A549 (cell line): ENCODE measurements around the gene RELL1.

Experiments used
- CEBPB ChIP-seq, 2 experiments: fragments of >200 bp in 1 of 2; sonication (Bioruptor Twin) in 1 of 2; formaldehyde crosslinking in 1 of 2; IDR thresholded peaks; 2 replicates each; pipeline ENCODE4 v1.6.1; 2012 to 2016
- CHD4 ChIP-seq: fragments of 200-600 bp; sonication (generic); IDR thresholded peaks from 2 replicates; pipeline ENCODE4 v1.6.1; 2016; ENCODE audit warnings: antibody characterized with exemption, mild to moderate bottlenecking, borderline replicate concordance
- EP300 ChIP-seq, 2 experiments: fragments of >200 bp; sonication (Bioruptor Twin); formaldehyde crosslinking; IDR thresholded peaks; 2 replicates in 1 of 2; 3 replicates in 1 of 2; pipeline ENCODE4 v1.6.1; 2016 to 2017
- PHF8 ChIP-seq: fragments of 200-600 bp; sonication (generic); IDR thresholded peaks from 2 replicates; pipeline ENCODE4 v1.6.1; 2016; ENCODE audit warnings: low read depth, mild to moderate bottlenecking, antibody characterized with exemption, moderate library complexity, borderline replicate concordance
- SMC3 ChIP-seq: fragments of >200 bp; sonication (Bioruptor Twin); formaldehyde crosslinking; IDR thresholded peaks from 3 replicates; pipeline ENCODE4 v1.6.1; 2018; ENCODE audit warnings: inconsistent platforms
- TF ChIP-seq, protein P1 (sequence below): fragments of >200 bp; sonication (Bioruptor Twin); formaldehyde crosslinking; IDR thresholded peaks from 3 replicates; pipeline ENCODE4 v1.5.1; 2016
- TF ChIP-seq, protein P2 (sequence below): fragments of 450-650 bp; IDR thresholded peaks from 2 replicates; pipeline ENCODE4 v1.6.1; 2014; ENCODE audit warnings: antibody characterized with exemption

DNA sequence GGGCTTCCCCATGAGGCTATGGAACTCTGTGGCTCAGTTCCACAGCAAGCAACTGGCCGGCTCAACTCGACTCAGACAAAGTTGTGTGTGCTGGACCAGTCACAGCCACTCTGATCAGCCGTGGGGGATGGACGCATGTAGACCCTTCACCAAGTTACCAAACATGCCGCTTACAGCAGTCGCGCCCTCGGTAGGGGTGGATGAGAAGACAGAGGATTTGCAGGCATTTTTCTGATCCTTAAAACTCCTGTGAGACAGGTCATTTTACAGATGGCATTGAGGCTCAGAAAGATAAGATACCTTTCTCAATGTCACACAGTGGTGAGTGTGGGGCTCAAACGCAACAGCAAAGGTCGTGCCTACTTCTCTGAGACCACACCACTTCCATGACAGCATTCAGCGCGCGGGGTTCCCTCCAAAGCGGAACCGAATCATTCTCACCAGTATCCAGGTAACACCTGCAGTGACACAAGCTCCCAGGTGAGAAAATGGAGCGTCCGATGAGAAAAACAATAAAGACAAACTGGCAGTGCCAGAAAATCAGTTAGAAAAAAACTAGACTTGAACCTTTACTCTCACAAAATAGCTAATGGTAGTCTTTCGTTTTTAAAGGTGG lies 83.6 kb downstream of the RELL1 start:
- no peak for TF ChIP-seq EP300 (IDR thresholded peaks at IDR 0.05)
- TF ChIP-seq CHD4, result no peak
- TF ChIP-seq, protein P1, sequence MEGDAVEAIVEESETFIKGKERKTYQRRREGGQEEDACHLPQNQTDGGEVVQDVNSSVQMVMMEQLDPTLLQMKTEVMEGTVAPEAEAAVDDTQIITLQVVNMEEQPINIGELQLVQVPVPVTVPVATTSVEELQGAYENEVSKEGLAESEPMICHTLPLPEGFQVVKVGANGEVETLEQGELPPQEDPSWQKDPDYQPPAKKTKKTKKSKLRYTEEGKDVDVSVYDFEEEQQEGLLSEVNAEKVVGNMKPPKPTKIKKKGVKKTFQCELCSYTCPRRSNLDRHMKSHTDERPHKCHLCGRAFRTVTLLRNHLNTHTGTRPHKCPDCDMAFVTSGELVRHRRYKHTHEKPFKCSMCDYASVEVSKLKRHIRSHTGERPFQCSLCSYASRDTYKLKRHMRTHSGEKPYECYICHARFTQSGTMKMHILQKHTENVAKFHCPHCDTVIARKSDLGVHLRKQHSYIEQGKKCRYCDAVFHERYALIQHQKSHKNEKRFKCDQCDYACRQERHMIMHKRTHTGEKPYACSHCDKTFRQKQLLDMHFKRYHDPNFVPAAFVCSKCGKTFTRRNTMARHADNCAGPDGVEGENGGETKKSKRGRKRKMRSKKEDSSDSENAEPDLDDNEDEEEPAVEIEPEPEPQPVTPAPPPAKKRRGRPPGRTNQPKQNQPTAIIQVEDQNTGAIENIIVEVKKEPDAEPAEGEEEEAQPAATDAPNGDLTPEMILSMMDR, result no peak
- no peak for TF ChIP-seq SMC3
- no peak for TF ChIP-seq PHF8
- no peak for TF ChIP-seq CEBPB (IDR thresholded peaks at IDR 0.05)
- TF ChIP-seq, protein P2, sequence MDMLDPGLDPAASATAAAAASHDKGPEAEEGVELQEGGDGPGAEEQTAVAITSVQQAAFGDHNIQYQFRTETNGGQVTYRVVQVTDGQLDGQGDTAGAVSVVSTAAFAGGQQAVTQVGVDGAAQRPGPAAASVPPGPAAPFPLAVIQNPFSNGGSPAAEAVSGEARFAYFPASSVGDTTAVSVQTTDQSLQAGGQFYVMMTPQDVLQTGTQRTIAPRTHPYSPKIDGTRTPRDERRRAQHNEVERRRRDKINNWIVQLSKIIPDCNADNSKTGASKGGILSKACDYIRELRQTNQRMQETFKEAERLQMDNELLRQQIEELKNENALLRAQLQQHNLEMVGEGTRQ, result no peak
